ENCODE measurements around the gene GRID1. TPM values are rescaled to one million over a fixed set of nuclear protein-coding genes. Genes with fewer than 3 reads are reported as not detected.

GRID1 gene
- polyA plus RNA-seq, 12 donors, result 3.0 to 7.0 (median 4.9) TPM; not detected in 2

GRCh38 chr10:86169066-86169465 is 197.5 kb downstream of the GRID1 start:
- DNase-seq, result no peak

GRCh38 chr10:86168256-86168655 is 198.3 kb downstream of the GRID1 start:
- DNase-seq, result no peak

DNA sequence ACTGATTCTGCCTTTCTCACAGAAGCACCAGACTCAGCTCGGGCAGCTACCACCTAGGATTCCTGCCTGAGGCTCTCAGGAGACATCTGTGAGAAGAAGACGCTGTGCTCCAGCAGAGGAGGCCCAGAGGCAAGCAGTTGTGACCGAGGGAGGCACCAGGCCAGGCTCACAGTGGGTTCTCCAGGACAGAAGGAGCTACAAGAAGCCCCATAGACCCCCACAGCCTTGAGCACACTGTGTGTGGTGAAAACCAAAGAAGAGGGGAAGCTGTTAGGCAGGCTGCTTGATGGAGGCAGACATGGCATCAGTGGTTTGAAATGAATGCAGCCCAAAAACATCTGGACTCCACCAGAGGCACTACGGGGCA is 198.8 kb downstream of the GRID1 start:
- no peak for DNase-seq

GRCh38 chr10:86167121-86167761 is 199.4 kb downstream of the GRID1 start:
- DNase-seq, result no peak

GRCh38 chr10:86165666-86166065 is 200.9 kb downstream of the GRID1 start:
- no peak for DNase-seq

- no peak for DNase-seq
These were observed 201.5 kb downstream of the GRID1 start for GRCh38 chr10:86164960-86165630.

DNA sequence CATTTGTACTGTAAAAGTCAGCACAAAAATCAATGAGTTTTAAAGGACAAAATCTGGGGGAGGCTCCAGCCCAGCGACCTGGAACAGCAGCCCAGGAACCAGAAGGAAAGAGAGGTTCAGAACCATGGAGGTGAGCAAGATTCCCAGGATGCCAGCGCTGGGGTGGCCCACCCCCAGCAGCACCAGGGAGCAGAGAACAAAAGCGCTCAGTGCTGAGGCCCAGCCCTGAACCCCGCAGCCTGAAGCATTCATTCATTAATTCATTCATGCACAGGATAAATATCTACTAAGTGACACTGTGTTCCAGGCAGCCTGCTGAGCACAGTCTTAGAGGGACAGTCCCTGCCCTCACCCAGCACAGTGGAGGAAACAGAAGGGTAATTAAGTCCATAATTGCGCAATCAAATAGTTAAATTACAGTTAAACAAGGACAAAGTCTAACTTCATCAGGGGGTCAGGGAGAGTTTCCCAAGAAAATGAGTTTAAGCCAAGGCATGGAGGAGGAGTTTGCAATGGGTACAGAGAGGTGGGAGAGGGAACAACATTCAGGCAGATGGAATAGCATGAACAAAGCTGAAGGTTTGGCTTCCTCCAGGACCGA is 202.3 kb downstream of the GRID1 start:
- DNase-seq, result no peak

DNA sequence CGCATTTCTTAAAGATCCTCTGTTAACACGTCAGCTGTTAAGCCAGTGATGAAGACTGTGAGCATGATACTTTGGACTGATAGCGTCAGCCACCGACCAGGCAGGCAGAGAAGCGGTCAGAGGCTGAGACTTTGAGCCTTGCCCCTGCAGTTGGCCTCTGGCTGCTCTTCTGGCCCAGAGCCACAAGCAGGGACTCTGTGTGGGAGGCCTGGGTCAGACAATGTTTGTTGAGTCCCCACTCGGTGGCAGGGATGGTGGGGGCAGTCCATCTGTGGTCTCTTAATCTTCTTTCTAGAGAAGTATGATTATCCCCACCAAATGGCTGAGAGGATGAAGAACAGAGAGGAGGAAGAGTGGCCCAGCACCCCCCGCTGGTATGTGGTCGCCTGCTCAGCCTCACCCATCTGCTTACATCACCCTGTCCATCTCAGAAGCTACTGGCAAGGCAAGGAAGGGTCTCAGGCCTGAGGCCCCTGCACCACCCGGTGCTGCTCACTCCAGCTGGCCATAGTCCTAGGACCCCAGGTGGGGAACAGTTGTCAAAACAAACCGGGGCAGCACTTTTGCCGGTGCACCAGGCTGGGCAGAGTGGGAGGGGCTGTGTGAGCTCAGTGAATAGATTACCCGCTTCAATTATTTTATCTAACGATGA is 202.9 kb downstream of the GRID1 start:
- DNase-seq, result no peak

GRCh38 chr10:86162696-86163400 is 203.7 kb downstream of the GRID1 start:
- no peak for DNase-seq

DNA sequence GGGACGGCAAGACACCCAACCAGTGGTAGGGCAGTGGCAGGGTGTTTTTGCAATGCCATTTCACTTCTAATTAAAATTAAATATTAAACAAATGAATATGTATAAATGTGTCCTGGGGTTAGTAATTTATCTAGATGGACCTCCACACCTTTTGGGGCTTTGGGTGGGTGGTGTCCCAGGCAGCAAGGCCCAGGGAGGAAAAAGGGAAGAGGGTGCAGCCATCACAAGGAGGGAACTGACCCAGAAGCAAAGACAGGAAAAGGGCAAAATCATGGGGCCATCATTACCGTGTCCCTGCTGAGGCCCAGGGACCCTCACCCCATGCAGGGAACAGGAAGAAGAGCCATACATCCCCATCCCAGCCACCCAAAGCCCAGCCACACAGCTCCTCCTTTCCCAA is 204.6 kb downstream of the GRID1 start:
- DNase-seq, result no peak

DNA sequence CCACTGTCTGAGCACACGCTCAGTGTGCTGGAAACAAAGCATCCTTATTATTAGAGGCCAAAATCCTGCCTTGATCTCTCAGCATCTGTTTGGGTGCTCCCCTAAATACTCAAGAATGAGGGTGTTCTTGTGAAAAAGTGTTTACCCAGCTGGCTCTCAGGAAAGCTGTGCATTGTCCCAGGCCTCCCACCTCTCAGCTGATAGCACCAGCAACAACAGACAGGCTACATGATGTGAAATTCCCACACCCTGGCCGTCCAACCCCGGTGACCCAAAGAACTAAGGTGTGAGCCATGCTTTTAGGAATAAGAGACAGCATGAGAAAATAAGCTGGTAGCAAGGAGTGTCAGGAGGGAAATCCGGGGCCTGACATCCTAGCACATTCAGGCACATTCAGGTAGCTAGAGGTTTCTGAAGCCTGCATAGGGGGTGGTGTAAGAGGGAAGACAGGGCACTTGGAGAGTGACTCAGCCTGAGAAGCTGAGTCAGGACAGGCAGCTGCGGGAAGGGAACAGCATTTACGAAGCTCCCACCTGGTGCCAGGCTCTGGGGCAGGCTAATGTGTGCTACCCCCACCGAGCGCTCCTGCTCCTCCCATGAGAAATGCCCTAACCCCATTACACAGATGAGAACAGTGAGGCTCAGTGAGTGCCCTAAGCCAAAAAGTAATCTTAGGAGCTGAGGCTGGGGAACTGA is 205.6 kb downstream of the GRID1 start:
- no peak for DNase-seq

GRCh38 chr10:86159797-86160196 is 206.8 kb downstream of the GRID1 start:
- DNase-seq, result no peak

DNA sequence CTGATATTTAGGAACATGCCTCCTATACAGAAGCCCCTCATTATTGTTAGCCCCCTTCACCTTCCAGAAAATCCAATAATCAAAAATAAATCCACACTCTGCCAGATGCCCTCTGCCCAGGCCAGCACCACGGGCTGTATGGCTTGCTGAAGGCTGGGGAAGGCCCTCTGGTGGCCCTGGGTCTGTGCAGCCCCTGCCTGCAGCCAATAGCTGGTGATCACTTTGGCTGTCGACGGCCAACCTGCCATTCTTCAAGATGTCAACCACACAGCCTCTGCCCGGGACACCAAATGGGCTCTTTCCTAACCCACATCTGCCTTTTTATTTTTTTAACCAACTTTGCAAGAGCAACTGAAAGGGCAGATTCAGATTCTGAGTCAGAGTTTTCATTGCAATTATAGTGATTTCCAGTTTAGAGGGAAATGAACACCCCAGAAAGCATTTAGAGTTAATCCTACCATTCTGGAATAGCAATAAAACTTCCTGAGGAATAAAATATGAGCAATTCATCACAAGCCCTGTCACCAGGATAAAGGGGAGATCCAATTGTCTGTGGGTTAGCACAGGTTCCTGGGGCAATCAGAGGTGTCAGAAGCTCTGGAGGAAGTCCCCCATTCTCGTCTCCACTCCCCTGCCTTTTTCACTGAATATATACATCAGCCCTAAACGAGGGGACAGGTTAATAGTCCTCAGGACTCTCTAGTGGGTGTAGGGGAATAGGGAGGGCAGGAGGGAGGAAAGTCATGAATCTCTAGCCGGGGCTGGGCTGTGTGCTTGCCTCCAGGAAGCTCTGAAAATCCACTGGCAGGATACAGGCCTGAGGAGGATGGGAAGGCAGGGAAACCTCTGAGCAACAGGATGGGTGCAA is 211.3 kb downstream of the GRID1 start:
- no peak for DNase-seq

DNA sequence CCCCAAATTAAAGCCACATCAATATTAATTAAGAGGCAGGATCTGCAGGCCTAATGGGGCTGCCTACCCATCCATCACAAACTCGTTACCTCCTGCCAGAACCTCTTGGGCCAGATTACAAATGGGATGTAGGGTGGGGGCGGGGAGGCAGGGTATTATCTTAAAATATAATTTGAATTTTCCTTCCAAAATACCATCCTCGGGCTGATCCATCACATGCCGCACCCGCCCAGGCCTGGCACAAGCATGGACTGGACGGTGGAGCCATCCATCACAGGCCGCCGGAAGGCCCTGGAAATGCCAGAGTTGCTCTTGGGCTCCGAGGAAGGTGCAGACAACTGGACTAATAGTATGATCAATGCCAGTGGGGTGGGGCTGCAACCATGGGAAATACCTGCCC is 212.8 kb downstream of the GRID1 start:
- DNase-seq, result no peak

GRCh38 chr10:86152911-86153310 is 213.7 kb downstream of the GRID1 start:
- no peak for DNase-seq

DNA sequence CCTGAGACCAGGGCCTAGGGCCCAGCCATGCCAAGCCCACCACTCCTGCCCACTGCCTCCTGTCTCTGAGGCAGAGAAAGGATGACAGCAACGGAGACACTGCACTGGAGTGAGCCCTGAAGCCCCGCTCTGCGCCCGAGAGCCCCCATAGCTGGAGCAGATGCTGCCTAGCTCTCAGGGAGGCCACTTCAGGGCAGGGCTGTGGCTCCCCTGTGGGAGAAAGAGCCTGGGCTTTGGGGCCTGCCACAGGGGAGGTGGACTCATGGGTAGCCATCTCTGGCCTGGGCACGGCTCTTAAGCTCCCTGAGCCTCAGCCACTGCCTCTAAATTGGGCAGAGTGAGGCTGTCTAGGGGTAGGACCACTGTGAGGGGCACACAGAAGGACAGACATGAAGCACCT is 214.2 kb downstream of the GRID1 start:
- DNase-seq, result no peak

DNA sequence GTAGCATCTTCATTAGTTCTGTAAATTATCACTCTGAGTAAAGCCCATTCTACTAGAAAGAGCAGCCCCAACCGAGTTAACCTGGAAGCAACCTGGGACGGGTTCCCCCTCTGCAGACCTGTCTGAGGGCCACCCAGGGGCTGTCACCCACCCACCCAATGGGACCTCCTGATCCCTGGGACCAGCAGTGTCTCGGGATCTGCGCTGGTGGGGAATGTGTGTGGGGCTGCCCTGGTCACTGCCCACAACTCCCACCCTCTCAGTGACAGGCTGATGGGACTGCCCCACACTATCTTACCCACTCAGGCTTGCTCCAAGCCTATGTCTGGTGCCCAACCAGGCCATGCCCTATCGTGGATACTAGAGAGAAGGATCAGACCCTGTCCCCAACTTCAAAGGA is 215.0 kb downstream of the GRID1 start:
- no peak for DNase-seq

DNA sequence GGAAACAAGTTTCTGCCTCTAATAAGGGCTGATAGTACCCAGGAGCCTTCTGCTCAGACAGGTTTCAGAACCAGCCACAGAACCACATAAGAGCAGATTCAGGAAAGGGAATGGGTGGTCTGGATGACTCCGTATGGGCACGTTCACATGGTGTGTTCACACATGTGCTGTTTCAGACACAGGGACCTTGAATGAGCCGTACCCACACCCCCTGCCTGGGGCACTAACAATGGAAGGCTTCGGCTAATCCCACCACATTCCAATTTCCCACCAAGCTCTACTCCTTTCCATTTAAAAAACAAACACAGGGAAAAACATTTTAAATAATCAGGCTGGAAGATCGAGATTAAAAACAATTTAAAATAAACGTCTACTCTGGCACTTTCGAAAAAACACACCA is 217.3 kb downstream of the GRID1 start:
- no peak for DNase-seq

DNA sequence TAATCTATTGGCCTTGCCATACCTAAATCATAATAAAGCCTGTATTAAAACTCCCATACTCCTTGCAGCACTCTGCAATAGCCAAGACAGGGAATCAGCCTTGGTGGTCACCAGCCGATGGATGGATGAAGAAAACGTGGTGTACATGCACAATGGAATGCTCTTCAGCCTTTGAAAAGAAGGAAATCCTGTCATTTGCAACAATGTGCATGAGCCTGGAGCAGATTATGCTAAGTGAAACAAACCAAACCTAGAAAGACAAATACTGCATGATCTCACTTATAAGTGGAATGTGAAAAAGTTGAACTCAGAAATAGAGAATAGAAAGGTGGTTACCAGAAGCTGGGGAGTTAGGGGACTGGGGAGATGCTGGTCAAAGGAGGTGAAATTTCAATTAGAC is 218.5 kb downstream of the GRID1 start:
- no peak for DNase-seq

DNA sequence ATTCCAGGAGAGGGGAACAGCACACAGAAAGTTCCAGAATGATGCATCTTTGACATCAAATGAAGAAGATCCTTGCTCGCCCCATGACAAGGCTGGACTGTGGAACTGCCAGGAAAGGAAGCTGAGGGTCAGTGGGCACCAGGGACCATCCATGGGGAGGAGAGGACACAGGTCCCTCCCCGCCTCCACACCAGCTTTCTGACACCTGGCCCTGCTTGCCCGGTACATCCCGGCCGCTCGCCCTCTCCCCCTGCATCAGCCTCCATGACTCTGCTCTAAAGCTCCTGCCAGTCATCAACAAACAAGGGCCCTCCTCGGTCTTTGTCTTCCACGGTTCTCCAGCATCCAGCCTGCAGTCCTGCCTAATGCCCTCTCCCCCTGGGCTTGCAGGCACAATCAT is 222.3 kb downstream of the GRID1 start:
- DNase-seq, result no peak

- DNase-seq, result no peak
These were observed 224.7 kb downstream of the GRID1 start for GRCh38 chr10:86141896-86142295.
